Cardiac muscle cell (in vitro differentiated cells and primary cell): Measurements from ENCODE around the gene KRTAP13-1. TPM values are rescaled to one million over a fixed set of nuclear protein-coding genes. Genes with fewer than 3 reads are reported as not detected.
A peak's percentile ranks its signal among the peaks of the same experiment; 100 is the strongest.

Experiments
- DNase-seq, 2 donors: peaks; one replicate each; pipeline versions ENCODE4 v3.0.0 to v3.0.0-alpha.2; 2010 to 2017; ENCODE audit warnings: low read depth in 1 of 2, low spot score in 1 of 2
- H3K27ac ChIP-seq: fragments of 200-600 bp; sonication (generic); 2 replicates; pipeline ENCODE4 v1.5.1; 2016
- H3K27me3 ChIP-seq: fragments of 200-600 bp; sonication (generic); 2 replicates; pipeline ENCODE4 v1.6.0; 2016; ENCODE audit warnings: control low read depth
- H3K36me3 ChIP-seq: fragments of 200-600 bp; sonication (generic); 2 replicates; pipeline ENCODE4 v1.5.1; 2016; ENCODE audit warnings: control low read depth
- H3K4me1 ChIP-seq: fragments of 200-600 bp; sonication (generic); 2 replicates; pipeline ENCODE4 v1.8.1; 2017; ENCODE audit warnings: low read depth, mild to moderate bottlenecking, mixed run types
- H3K4me3 ChIP-seq: fragments of 200-600 bp; sonication (generic); 2 replicates; pipeline ENCODE4 v1.5.1; 2016; ENCODE audit warnings: mild to moderate bottlenecking
- H3K9me3 ChIP-seq: fragments of 200-600 bp; sonication (generic); 2 replicates; pipeline ENCODE4 v1.5.1; 2017; ENCODE audit warnings: low read depth, mild to moderate bottlenecking, control low read depth
- CTCF ChIP-seq: IDR thresholded peaks from 2 replicates; pipeline ENCODE4 v1.5.1; 2012; ENCODE audit warnings: low read depth, mild to moderate bottlenecking, low read length
- polyA plus RNA-seq: library from polyadenylated mRNA; unstranded; fragments of >200 nt; fragmentation: Nextera tagmentation; extraction: Ambion mirVana; gene quantifications from 2 replicates; pipeline ENCODE4 v1.2.1, GENCODE V29; 2016
- total RNA-seq: library from RNA; depleted of rRNA; stranded (reverse); fragments of >200 nt; gene quantifications from 2 replicates; pipeline ENCODE4 v1.2.3, GENCODE V29; 2016

The KRTAP13-1 gene
- total and polyA plus RNA-seq, 2 experiments from 2014 or later = not detected

GRCh38 chr21:30355906-30356305 lies 39.9 kb upstream of the KRTAP13-1 start:
- DNase-seq = no peak
- Histone ChIP-seq H3K27me3 (no peaks in the 10 kb centered on the region), H3K36me3 (no peaks in the 10 kb centered on the region), H3K9me3 (no peaks in the 10 kb centered on the region), H3K4me1 (no peaks in the 10 kb centered on the region), H3K27ac (no peak overlapping the region), H3K4me3 (no peak overlapping the region)
- TF ChIP-seq CTCF = no peak

- Histone ChIP-seq H3K36me3 (no peaks in the 10 kb centered on the region), H3K4me1 (no peaks in the 10 kb centered on the region), H3K4me3 (no peak within 1 kb of the TSS), H3K27me3 (no peaks in the 10 kb centered on the region), H3K9me3 (no peaks in the 10 kb centered on the region), H3K27ac (no peak within 1 kb of the TSS)
- no peak for TF ChIP-seq CTCF
- no peak for DNase-seq
Observed at GRCh38 chr21:30372139-30372770, 23.6 kb upstream of the KRTAP13-1 start, which contains the start of gene KRTAP13-2. Gene KRTAP13-2, minus strand, starts transcription at chr21:30372271. Its CDS starts 58 bp downstream, at chr21:30372213.

- no peaks in the 10 kb centered on the region for H3K9me3 ChIP-seq
- H3K4me1 ChIP-seq = no peaks in the 10 kb centered on the region
- DNase-seq = peak in 1 of 2 donors; percentile 1
- H3K27me3 ChIP-seq = no peaks in the 10 kb centered on the region
- no peaks in the 10 kb centered on the region for H3K36me3 ChIP-seq
- no peak overlapping the region for H3K4me3 ChIP-seq
- no peak for TF ChIP-seq CTCF
- H3K27ac ChIP-seq = no peak overlapping the region
Observed at GRCh38 chr21:30382201-30382600, 13.6 kb upstream of the KRTAP13-1 start.

GRCh38 chr21:30391492-30392025 lies 4.3 kb upstream of the KRTAP13-1 start:
- Histone ChIP-seq H3K9me3 (no peaks in the 10 kb centered on the region), H3K27me3 (no peaks in the 10 kb centered on the region), H3K36me3 (no peaks in the 10 kb centered on the region), H3K4me1 (no peaks in the 10 kb centered on the region), H3K4me3 (no peak overlapping the region), H3K27ac (no peak overlapping the region)
- no peak for TF ChIP-seq CTCF
- DNase-seq = peak in 1 of 2 donors; percentile 5

GRCh38 chr21:30408782-30409494 lies 13.1 kb downstream of the KRTAP13-1 start:
- H3K36me3 ChIP-seq = no peaks in the 10 kb centered on the region
- no peaks in the 10 kb centered on the region for H3K27me3 ChIP-seq
- H3K4me3 ChIP-seq = no peak overlapping the region
- no peaks in the 10 kb centered on the region for H3K9me3 ChIP-seq
- DNase-seq = peak; percentile 72 to 83
- H3K27ac ChIP-seq = no peak overlapping the region
- no peaks in the 10 kb centered on the region for H3K4me1 ChIP-seq
- TF ChIP-seq CTCF = peak; percentile 41
